ENCODE measurements around the gene KBTBD12. TPM values are rescaled to one million over a fixed set of nuclear protein-coding genes. Genes with fewer than 3 reads are reported as not detected.

KBTBD12 gene
- polyA plus RNA-seq, 2 of the 4 experiments (the other 2 are of a cell fraction) = not detected

GRCh38 chr3:127959041-127959440 is 44.0 kb downstream of the KBTBD12 start:
- Histone ChIP-seq H3K27ac (peak overlapping the region in 1 of 2 experiments; percentile 36; a peak in 1 of 6 replicates), H3K9me3 (no peaks in the 10 kb centered on the region), H3K4me3 (no peak overlapping the region), H3K4me2 (no peak overlapping the region; the same call in 2 of the 3 replicates), H3K4me1 (peaks cover 30% of the 10 kb centered on the region)
- TF ChIP-seq TP53 (CRISPR knock-in tag; IDR thresholded peaks at IDR 0.05) = no peak
- TF ChIP-seq NPAS2 (CRISPR knock-in tag; IDR thresholded peaks at IDR 0.05; ENCODE audit: borderline replicate concordance) = no peak
- no peak for TF ChIP-seq RNF2 (IDR thresholded peaks at IDR 0.05; ENCODE audit: borderline replicate concordance, low read depth)
- POLR2A ChIA-PET = no interaction called here
- FAIRE-seq (no peak), ATAC-seq (no peak), DNase-seq (ENCODE audit: low read depth in 1 of 2, low spot score in 1 of 2) (no peak)
- WGBS (ENCODE audit: missing lambda C conversion rate) = 86% methylated on average over 1 of the region's 1 CpG
- CTCF ChIA-PET = interaction anchor here (0.7 to 7.8 kb wide), 23 partner anchors 10 to 384 kb away, joined by 3 to 111 read pairs (median 5); partner anchors contain the start of gene MGLL

GRCh38 chr3:127959873-127960272 is 44.8 kb downstream of the KBTBD12 start:
- no peak for TF ChIP-seq HEYL (CRISPR knock-in tag; IDR thresholded peaks at IDR 0.05)
- no peak for TF ChIP-seq GATA3 (IDR thresholded peaks at IDR 0.05; ENCODE audit: borderline replicate concordance)
- peak; percentile 75 to 77 for TF ChIP-seq RAD21 (conservative IDR thresholded peaks at IDR 0.05 in 1 of 2, IDR thresholded peaks at IDR 0.05 in 1 of 2)
- TF ChIP-seq PBX3 (IDR thresholded peaks at IDR 0.05) = no peak
- no peak for TF ChIP-seq CBX2 (IDR thresholded peaks at IDR 0.05; ENCODE audit: borderline replicate concordance, low read depth)
- no peak for TF ChIP-seq ZFP36 (IDR thresholded peaks at IDR 0.05; ENCODE audit: borderline replicate concordance, partially characterized antibody)
- peak; percentile 61 for TF ChIP-seq SMC3 (IDR thresholded peaks at IDR 0.05)
- TF ChIP-seq KDM1A (IDR thresholded peaks at IDR 0.05; ENCODE audit: low read depth) = no peak
- TF ChIP-seq JUN (IDR thresholded peaks at IDR 0.05) = no peak
- TF ChIP-seq ESRRA (IDR thresholded peaks at IDR 0.05; ENCODE audit: borderline replicate concordance, low read length) = peak; percentile 88
- TF ChIP-seq ZSCAN20 (CRISPR knock-in tag; IDR thresholded peaks at IDR 0.05) = no peak
- peak; percentile 55 for TF ChIP-seq CTCF (IDR thresholded peaks at IDR 0.05)
- TF ChIP-seq BCL3 (IDR thresholded peaks at IDR 0.05) = no peak
- no peak for TF ChIP-seq JUNB (IDR thresholded peaks at IDR 0.05)
- TF ChIP-seq NFE2L2 (conservative IDR thresholded peaks at IDR 0.05; ENCODE audit: low read length) = no peak
- no peak for TF ChIP-seq KDM5A (IDR thresholded peaks at IDR 0.05)
- no peak for TF ChIP-seq HOXB13 (CRISPR knock-in tag; IDR thresholded peaks at IDR 0.05; ENCODE audit: low read depth)
- no peak for TF ChIP-seq HES2 (IDR thresholded peaks at IDR 0.05)
- no peak for TF ChIP-seq CHD4 (IDR thresholded peaks at IDR 0.05; ENCODE audit: borderline replicate concordance)
- no peak for TF ChIP-seq POLR2AphosphoS2 (conservative IDR thresholded peaks at IDR 0.05; ENCODE audit: low read length)
- TF ChIP-seq HMGXB4 (CRISPR knock-in tag; IDR thresholded peaks at IDR 0.05; ENCODE audit: borderline replicate concordance) = no peak
- no peak for TF ChIP-seq EHF (CRISPR knock-in tag; IDR thresholded peaks at IDR 0.05)
- no peak for TF ChIP-seq CBX8 (IDR thresholded peaks at IDR 0.05)
- TF ChIP-seq SREBF2 (IDR thresholded peaks at IDR 0.05) = no peak
- TF ChIP-seq CHD2 (IDR thresholded peaks at IDR 0.05; ENCODE audit: low read length, partially characterized antibody) = no peak
- no peak for TF ChIP-seq ZNF302 (CRISPR knock-in tag; IDR thresholded peaks at IDR 0.05)
- TF ChIP-seq ZC3H11A (IDR thresholded peaks at IDR 0.05) = no peak
- no peak for TF ChIP-seq EP300 (IDR thresholded peaks at IDR 0.05)
- H3K9me3 ChIP-seq = no peaks in the 10 kb centered on the region
- H3K4me1 ChIP-seq = peaks cover 30% of the 10 kb centered on the region
- peak overlapping the region; percentile 33; the same call in 2 of the 3 replicates for H3K4me2 ChIP-seq
- ATAC-seq = peak; percentile 71 to 82; a peak in 4 of 6 replicates
- FAIRE-seq = no peak
- CTCF ChIA-PET = interaction anchor here (0.7 to 7.8 kb wide), 33 partner anchors 9 to 385 kb away, joined by 3 to 111 read pairs (median 5); partner anchors contain the start of gene MGLL
- POLR2A ChIA-PET = no interaction called here
- 44% methylated on average over 4 of the region's 4 CpGs for WGBS (ENCODE audit: missing lambda C conversion rate)
- no peak overlapping the region for H3K4me3 ChIP-seq
- peak; percentile 31 to 37 for DNase-seq (ENCODE audit: low read depth in 1 of 2, low spot score in 1 of 2)
- peak overlapping the region; percentile 50 to 59; a peak in 4 of 6 replicates for H3K27ac ChIP-seq

All from A549 (cell line).